NCI-H774 (cell line): Measurements from ENCODE around the gene SCAF4.
A peak's percentile ranks its signal among the peaks of the same experiment; 100 is the strongest.
"Not testable (repeated sequence)": the region's sequence is repeated elsewhere in the genome, so short reads cannot be mapped to it uniquely, and the experiment has no call there.

Experiments
- DNase-seq: peaks from one replicate; lab custom pipeline; 2025; lab: John Stamatoyannopoulos, UW

Gene SCAF4

GRCh38 chr21:31647650-31648049 is 84.3 kb downstream of the SCAF4 start:
- no peak for DNase-seq

GRCh38 chr21:31644643-31645042 is 87.3 kb downstream of the SCAF4 start:
- DNase-seq, result no peak

GRCh38 chr21:31641416-31641922 is 90.4 kb downstream of the SCAF4 start:
- DNase-seq, result no peak

GRCh38 chr21:31636874-31637273 is 95.0 kb downstream of the SCAF4 start:
- DNase-seq, result no peak

- no peak for DNase-seq
Measured at GRCh38 chr21:31634993-31635392, 96.9 kb downstream of the SCAF4 start.

GRCh38 chr21:31631881-31632280 is 100.0 kb downstream of the SCAF4 start:
- DNase-seq, result not testable (repeated sequence)

GRCh38 chr21:31629972-31630711 is 101.8 kb downstream of the SCAF4 start:
- DNase-seq, result peak; percentile 53

GRCh38 chr21:31624961-31625491 is 106.9 kb downstream of the SCAF4 start:
- no peak for DNase-seq

GRCh38 chr21:31624181-31624580 is 107.7 kb downstream of the SCAF4 start:
- no peak for DNase-seq

- DNase-seq, result no peak
Measured at GRCh38 chr21:31623664-31624063, 108.3 kb downstream of the SCAF4 start.

- DNase-seq, result no peak
Measured at GRCh38 chr21:31622397-31622796, 109.5 kb downstream of the SCAF4 start.
